Calu3 (cell line): ENCODE results near the gene SLAMF9. TPM values are rescaled to one million over a fixed set of nuclear protein-coding genes. Genes with fewer than 3 reads are reported as not detected.

Experiments
- BruUV-seq: library from RNA; stranded (reverse); fragments of 400-500 nt; replicated peaks from 2 replicates; lab custom pipeline; 2021; lab: Mats Ljungman, UMichigan
- CTCF ChIA-PET: fragments of 300-600 bp; sonication (Branson Sonifier 250); formaldehyde crosslinking; loops from one replicate; lab custom pipeline; 2022; ENCODE audit warnings: antibody characterized with exemption; lab: Charles Lee
- DNase-seq: peaks from one replicate; pipeline ENCODE4 v3.0.0; 2022
- H3K27ac Mint-ChIP-seq: one replicate; pipeline ENCODE4 v1.8.0; 2022; ENCODE audit warnings: mixed read lengths; ENCODE audit not compliant: unreplicated experiment
- H3K27me3 Mint-ChIP-seq: one replicate; pipeline ENCODE4 v1.8.0; 2022; ENCODE audit warnings: mixed read lengths; ENCODE audit not compliant: unreplicated experiment
- H3K36me3 Mint-ChIP-seq: one replicate; pipeline ENCODE4 v1.8.0; 2022; ENCODE audit warnings: mild to moderate bottlenecking, moderate library complexity, mixed read lengths; ENCODE audit not compliant: insufficient read depth, unreplicated experiment
- H3K4me1 Mint-ChIP-seq: one replicate; pipeline ENCODE4 v1.8.0; 2022; ENCODE audit warnings: mild to moderate bottlenecking, low read depth, mixed read lengths; ENCODE audit not compliant: unreplicated experiment
- H3K4me3 Mint-ChIP-seq: one replicate; pipeline ENCODE4 v1.8.0; 2022; ENCODE audit warnings: mild to moderate bottlenecking, low read depth, moderate library complexity, mixed read lengths; ENCODE audit not compliant: unreplicated experiment
- H3K9me3 Mint-ChIP-seq: one replicate; pipeline ENCODE4 v1.8.0; 2022; ENCODE audit warnings: low read depth, mixed read lengths; ENCODE audit not compliant: unreplicated experiment
- intact Hi-C: fragments of 100-400 bp; cut with micrococcal nuclease; formaldehyde crosslinking; loops from one replicate; pipeline ENCODE4 v1.10.0; 2022; ENCODE audit not compliant: unreplicated experiment
- total RNA-seq: library from RNA; stranded (reverse); gene quantifications from 2 replicates; pipeline ENCODE4 v1.2.3, GENCODE V29; 2022
- TF ChIP-seq, protein P1 (sequence below): fragments of 200-600 bp; IDR thresholded peaks from one replicate; pipeline ENCODE4 v1.8.0; 2022; ENCODE audit warnings: antibody characterized with exemption; ENCODE audit not compliant: unreplicated experiment

SLAMF9 gene
- total RNA-seq, 1 experiment from 2014 or later: not detected

DNA sequence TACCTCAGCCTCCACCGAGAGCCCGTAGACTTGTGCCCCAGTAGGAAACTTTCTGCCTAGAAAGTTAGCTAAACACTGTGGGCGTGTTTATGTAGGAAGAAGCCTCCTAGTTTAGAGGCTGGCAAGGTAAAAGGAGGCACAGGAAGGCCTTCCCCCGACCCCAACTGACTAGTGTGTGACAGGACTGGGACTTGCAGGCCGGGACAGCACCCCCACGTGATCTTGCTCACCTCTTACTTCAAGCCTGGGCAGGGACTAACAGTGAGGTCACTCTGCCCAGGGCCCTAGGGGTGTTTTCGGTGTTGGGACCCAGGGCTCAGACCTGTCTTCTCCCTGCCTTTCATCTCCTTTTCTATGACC lies 28.3 kb downstream of the SLAMF9 start:
- Mint-ChIP-seq H3K9me3 (no peaks in the 10 kb centered on the region), H3K4me3 (peak overlapping the region; percentile 83), H3K36me3 (peaks cover 61% of the 10 kb centered on the region), H3K4me1 (peaks cover 44% of the 10 kb centered on the region), H3K27me3 (no peaks in the 10 kb centered on the region), H3K27ac (peak overlapping the region; percentile 98)
- peak; percentile 50 for DNase-seq
- TF ChIP-seq, protein P1, sequence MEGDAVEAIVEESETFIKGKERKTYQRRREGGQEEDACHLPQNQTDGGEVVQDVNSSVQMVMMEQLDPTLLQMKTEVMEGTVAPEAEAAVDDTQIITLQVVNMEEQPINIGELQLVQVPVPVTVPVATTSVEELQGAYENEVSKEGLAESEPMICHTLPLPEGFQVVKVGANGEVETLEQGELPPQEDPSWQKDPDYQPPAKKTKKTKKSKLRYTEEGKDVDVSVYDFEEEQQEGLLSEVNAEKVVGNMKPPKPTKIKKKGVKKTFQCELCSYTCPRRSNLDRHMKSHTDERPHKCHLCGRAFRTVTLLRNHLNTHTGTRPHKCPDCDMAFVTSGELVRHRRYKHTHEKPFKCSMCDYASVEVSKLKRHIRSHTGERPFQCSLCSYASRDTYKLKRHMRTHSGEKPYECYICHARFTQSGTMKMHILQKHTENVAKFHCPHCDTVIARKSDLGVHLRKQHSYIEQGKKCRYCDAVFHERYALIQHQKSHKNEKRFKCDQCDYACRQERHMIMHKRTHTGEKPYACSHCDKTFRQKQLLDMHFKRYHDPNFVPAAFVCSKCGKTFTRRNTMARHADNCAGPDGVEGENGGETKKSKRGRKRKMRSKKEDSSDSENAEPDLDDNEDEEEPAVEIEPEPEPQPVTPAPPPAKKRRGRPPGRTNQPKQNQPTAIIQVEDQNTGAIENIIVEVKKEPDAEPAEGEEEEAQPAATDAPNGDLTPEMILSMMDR: no peak
- CTCF ChIA-PET: interaction anchor here (0.8 to 6.6 kb wide), 9 partner anchors 9 to 145 kb away, joined by 3 to 42 read pairs (median 6); partner anchors contain the start of genes DUSP23 and IGSF9
- no TSS peak for BruUV-seq
- intact Hi-C loops: no loop called here

DNA sequence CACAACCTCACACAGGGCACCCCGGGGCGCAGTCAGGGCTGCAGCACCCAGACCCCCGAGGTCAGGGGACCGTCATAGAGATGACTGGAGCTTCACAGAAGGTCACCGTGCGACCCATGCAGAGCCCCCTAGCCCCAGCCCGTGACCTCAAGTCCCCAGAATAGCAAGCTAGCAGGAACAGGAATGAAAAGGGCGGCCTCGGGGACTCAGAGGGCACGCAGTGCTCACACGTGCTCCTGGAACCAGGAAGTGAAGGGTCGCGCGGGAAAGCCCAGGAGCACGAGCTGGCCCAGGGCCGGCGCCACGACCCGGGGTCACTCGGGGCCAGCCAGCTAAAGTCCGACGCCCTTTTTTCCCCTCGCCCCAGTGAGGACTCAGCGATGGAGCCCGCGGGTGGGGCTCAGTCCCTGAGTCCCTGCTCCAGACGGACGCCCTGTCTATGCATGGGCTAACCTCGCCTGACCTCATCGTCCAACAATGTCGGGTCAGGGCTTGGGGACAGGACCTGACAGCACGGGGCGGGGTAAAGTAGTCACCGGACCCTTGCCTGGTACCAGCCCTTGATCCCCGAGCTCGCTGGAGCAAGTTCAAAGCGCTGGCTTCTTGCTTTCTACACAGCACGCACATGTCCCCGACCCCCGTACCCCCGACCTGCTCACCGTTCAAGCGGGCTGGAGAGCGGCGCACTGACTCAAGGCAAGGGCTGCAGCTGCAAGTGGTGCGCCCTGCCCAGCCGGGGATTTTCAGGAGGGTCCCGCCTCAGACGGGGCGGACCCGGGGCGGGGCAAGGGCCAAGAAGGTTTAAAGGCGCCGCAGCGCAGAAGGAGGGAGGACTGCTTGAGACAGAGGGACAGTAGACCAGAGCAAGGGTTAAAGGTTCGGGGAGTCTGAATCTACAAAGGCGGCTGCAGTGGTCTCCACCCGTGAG lies 29.0 kb downstream of the SLAMF9 start, which contains the start of gene TAGLN2:
TSS of gene TAGLN2 (minus strand) at position 717 of the 928 bp plus-strand sequence. CDS start 4,998 bp downstream, outside the sequence.
- intact Hi-C loops: no loop called here
- peaks cover 64% of the 10 kb centered on the region for H3K36me3 Mint-ChIP-seq
- no peaks in the 10 kb centered on the region for H3K9me3 Mint-ChIP-seq
- peak within 1 kb of the TSS; percentile 83 for H3K4me3 Mint-ChIP-seq
- TF ChIP-seq, protein P1: no peak
- DNase-seq: peak; percentile 95
- CTCF ChIA-PET: interaction anchor here (0.8 to 6.6 kb wide), 12 partner anchors 9 to 144 kb away, joined by 3 to 42 read pairs (median 6); partner anchors contain the start of genes DUSP23 and IGSF9
- peaks cover 48% of the 10 kb centered on the region for H3K4me1 Mint-ChIP-seq
- no TSS peak for BruUV-seq
- no peaks in the 10 kb centered on the region for H3K27me3 Mint-ChIP-seq
- H3K27ac Mint-ChIP-seq: peak within 1 kb of the TSS; percentile 98

DNA sequence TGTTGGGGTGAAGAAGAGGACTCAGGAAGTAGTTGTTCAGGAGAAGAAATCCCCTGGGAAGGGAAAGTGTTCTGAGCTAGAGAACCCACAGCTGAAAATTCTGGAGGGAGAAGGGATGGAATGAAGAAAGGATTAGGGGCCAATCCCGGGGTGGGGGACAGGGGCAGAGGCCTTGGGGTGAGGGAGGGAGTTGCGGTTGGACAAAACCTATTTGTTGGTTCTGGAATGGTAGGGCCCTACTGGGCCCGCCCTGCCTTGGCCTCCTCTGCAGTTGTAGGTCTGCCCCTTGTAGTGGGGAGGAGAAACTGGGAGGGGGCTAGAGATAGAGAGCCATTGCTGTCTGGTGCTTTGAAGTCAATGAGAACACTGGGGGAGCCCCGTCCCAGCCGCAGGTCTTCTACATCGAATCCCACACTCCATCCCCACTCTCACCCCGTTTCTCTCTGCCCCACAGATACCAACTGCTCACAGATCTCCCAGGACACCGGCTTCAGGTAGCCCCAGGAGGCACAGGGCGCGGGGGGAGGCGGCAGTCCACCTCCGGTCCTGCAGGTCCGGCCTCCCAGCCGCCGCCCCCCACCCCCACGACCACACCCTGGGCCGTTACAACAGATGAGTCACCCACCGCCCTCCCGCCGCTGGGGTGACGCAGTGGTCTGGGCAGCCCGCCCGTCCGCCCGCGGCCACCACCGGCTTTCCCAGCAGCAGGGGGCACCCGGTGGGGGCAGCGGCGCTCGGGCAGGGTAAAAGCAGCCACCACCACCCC lies 29.8 kb downstream of the SLAMF9 start:
- Mint-ChIP-seq H3K36me3 (peaks cover 73% of the 10 kb centered on the region), H3K27me3 (no peaks in the 10 kb centered on the region), H3K4me3 (peak overlapping the region; percentile 83), H3K9me3 (no peaks in the 10 kb centered on the region), H3K27ac (peak overlapping the region; percentile 98), H3K4me1 (peaks cover 48% of the 10 kb centered on the region)
- TF ChIP-seq, protein P1: no peak
- CTCF ChIA-PET: interaction anchor here (0.8 to 6.6 kb wide), 12 partner anchors 8 to 125 kb away, joined by 3 to 42 read pairs (median 6); partner anchors contain the start of gene IGSF9
- DNase-seq: peak; percentile 95
- intact Hi-C loops: no loop called here
- BruUV-seq: TSS peak; percentile 54
